ENCODE measurements around the gene HRC.

DNA sequence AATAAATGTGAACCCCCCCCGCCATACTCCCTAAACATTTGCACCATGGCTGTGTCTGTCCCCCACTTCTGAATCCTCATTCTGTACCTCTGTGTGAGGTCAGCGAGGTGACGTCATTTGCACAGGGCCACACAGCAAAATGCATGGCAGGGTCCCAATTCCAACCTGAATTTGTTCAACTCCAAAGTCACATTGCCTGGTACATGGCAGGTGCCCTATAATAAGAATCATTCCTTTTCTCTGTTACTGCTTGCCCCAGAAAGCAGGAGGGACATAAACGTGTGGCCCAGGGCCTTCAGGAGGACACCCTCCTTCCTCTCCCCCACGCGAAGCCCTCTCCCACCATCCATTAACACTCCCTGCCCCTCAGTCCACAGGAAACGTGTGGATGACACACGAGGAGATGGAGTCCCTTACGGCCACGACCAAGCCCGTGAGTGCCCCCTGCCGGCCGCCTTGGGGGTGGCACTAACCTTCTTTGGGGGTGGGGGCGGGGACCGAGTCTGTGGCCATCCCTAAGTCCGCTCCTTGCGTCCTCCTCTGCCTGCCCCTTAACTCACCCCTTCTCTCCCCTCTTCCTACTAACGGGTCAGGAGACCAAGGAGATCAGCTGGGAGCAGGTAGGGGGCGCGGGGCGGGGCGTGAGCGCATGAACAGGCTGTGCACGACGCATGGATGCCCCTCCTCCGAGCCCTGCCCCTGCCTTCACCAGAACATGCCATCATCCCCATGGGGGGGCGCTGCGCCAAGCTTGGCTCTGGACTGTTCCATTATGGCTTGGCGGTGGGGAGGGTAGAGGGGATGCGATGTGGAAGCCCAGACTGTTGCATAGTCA, 9.4 kb downstream of the HRC start:
- no peak for TF ChIP-seq POLR2AphosphoS5 (IDR thresholded peaks at IDR 0.05; ENCODE audit: low read depth, low read length)
- TF ChIP-seq POLR2A (IDR thresholded peaks at IDR 0.05; ENCODE audit: low read depth, low read length) = no peak
